Measurements from ENCODE around the gene TMTC4.

DNA sequence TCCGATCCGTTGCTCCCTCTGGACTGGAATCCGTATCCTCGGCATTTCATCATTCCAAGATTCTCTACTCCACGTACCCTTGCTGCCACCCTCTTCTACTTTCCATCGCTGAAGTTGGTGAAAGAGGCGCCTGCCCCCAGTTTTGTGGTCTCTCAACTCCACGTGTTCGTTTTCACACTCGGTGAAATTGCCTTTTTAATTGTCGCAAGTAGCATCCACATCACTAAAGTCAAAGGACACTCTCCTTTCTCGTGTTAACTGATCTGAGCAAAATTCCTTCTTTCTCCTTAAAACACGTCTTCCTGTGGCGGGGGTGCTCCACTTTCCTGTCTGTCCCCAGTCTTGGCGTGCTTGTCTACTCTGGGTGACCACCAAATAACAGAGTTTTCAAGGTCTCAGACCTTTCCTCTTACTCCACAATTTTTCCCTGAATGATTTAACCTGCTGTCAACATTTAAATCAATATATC, 1.1 kb upstream of the TMTC4 start:
- TF ChIP-seq, protein P1, sequence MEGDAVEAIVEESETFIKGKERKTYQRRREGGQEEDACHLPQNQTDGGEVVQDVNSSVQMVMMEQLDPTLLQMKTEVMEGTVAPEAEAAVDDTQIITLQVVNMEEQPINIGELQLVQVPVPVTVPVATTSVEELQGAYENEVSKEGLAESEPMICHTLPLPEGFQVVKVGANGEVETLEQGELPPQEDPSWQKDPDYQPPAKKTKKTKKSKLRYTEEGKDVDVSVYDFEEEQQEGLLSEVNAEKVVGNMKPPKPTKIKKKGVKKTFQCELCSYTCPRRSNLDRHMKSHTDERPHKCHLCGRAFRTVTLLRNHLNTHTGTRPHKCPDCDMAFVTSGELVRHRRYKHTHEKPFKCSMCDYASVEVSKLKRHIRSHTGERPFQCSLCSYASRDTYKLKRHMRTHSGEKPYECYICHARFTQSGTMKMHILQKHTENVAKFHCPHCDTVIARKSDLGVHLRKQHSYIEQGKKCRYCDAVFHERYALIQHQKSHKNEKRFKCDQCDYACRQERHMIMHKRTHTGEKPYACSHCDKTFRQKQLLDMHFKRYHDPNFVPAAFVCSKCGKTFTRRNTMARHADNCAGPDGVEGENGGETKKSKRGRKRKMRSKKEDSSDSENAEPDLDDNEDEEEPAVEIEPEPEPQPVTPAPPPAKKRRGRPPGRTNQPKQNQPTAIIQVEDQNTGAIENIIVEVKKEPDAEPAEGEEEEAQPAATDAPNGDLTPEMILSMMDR (IDR thresholded peaks at IDR 0.05) = no peak
- no peak for TF ChIP-seq POLR2AphosphoS5 (IDR thresholded peaks at IDR 0.05)
- TF ChIP-seq EP300 (IDR thresholded peaks at IDR 0.05) = no peak

All from upper lobe of left lung (tissue), 4 donors.